GM23248 (cell line): ENCODE measurements around the gene ZC3H11A. TPM values are rescaled to one million over a fixed set of nuclear protein-coding genes. Genes with fewer than 3 reads are reported as not detected.
"Not testable (repeated sequence)": the region's sequence is repeated elsewhere in the genome, so short reads cannot be mapped to it uniquely, and the experiment has no call there.

Source experiments
- DNase-seq: peaks from one replicate; pipeline ENCODE4 v3.0.0-alpha.2; 2015
- H2AFZ ChIP-seq: fragments of 200-600 bp; sonication (generic); 2 replicates; pipeline ENCODE4 v1.6.1; 2016; ENCODE audit warnings: antibody characterized with exemption
- H3F3A ChIP-seq: fragments of 200-600 bp; sonication (generic); 2 replicates; pipeline ENCODE4 v1.6.1; 2016; ENCODE audit warnings: mild to moderate bottlenecking, antibody characterized with exemption, mixed run types; ENCODE audit not compliant: insufficient read depth
- H3K27ac ChIP-seq: fragments of 200-600 bp; sonication (generic); 2 replicates; pipeline ENCODE4 v1.5.1; 2016; ENCODE audit warnings: mild to moderate bottlenecking
- H3K27me3 ChIP-seq: fragments of 200-600 bp; sonication (generic); replicated peaks from 2 replicates; pipeline ENCODE4 v1.6.1; 2016; ENCODE audit warnings: mild to moderate bottlenecking; ENCODE audit not compliant: insufficient read depth
- H3K36me3 ChIP-seq: fragments of 200-600 bp; sonication (generic); 2 replicates; pipeline ENCODE4 v1.6.1; 2016; ENCODE audit warnings: low read depth, mild to moderate bottlenecking
- H3K4me1 ChIP-seq: fragments of 200-600 bp; sonication (generic); 2 replicates; pipeline ENCODE4 v1.6.1; 2016; ENCODE audit warnings: mild to moderate bottlenecking; ENCODE audit not compliant: insufficient read depth
- H3K4me2 ChIP-seq: fragments of 200-600 bp; sonication (generic); one replicate; pipeline ENCODE4 v1.6.1; 2016; ENCODE audit warnings: mild to moderate bottlenecking; ENCODE audit not compliant: unreplicated experiment
- H3K4me3 ChIP-seq: fragments of 200-600 bp; sonication (generic); 2 replicates; pipeline ENCODE4 v1.5.1; 2016; ENCODE audit warnings: mild to moderate bottlenecking
- H3K79me2 ChIP-seq: fragments of 200-600 bp; sonication (generic); 2 replicates; pipeline ENCODE4 v1.6.1; 2016; ENCODE audit warnings: mild to moderate bottlenecking; ENCODE audit not compliant: insufficient read depth
- H3K9ac ChIP-seq: fragments of 200-600 bp; sonication (generic); 2 replicates; pipeline ENCODE4 v1.6.1; 2016; ENCODE audit warnings: mild to moderate bottlenecking
- H3K9me2 ChIP-seq: fragments of 200-600 bp; sonication (generic); 2 replicates; pipeline ENCODE4 v1.6.1; 2016; ENCODE audit warnings: mixed run types, mild to moderate bottlenecking, moderate library complexity; ENCODE audit not compliant: insufficient read depth
- H3K9me3 ChIP-seq: fragments of 200-600 bp; sonication (generic); one replicate; pipeline ENCODE4 v1.6.1; 2017; ENCODE audit warnings: low read depth
- H4K20me1 ChIP-seq: fragments of 200-600 bp; sonication (generic); 2 replicates; pipeline ENCODE4 v1.6.0; 2016; ENCODE audit not compliant: insufficient read depth
- EZH2 ChIP-seq: fragments of 200-600 bp; sonication (generic); IDR thresholded peaks from 2 replicates; pipeline ENCODE4 v1.6.1; 2018; ENCODE audit warnings: antibody characterized with exemption, mild to moderate bottlenecking; ENCODE audit not compliant: insufficient read depth, poor library complexity, severe bottlenecking
- EZH2phosphoT487 ChIP-seq: fragments of 200-600 bp; sonication (generic); IDR thresholded peaks from 2 replicates; pipeline ENCODE4 v1.6.1; 2018; ENCODE audit warnings: antibody characterized with exemption, moderate library complexity, mild to moderate bottlenecking, low read depth; ENCODE audit not compliant: insufficient read depth
- WGBS, 2 experiments: methylation state at CpG; one replicate each; pipeline ENCODE4 v1.1.6; 2015 to 2017; ENCODE audit warnings: low lambda C conversion rate in 2 of 2, low coverage in 1 of 2; ENCODE audit errors: missing lambda C conversion rate in 2 of 2; 5-methylcytosine and 5-hydroxymethylcytosine counted together
- in situ Hi-C: fragments of 300-500 bp; cut with MboI; formaldehyde crosslinking; loops from 2 replicates; pipeline ENCODE4 v1.15.0; 2020
- polyA plus RNA-seq: library from polyadenylated mRNA; unstranded; fragments of >200 nt; fragmentation: Nextera tagmentation; extraction: Ambion mirVana; gene quantifications from 2 replicates; pipeline ENCODE4 v1.2.1, GENCODE V29; 2016
- total RNA-seq: library from RNA; depleted of rRNA; stranded (reverse); fragments of >200 nt; shearing (Covaris generic); gene quantifications from 2 replicates; pipeline ENCODE4 v1.2.3, GENCODE V29; 2014

ZC3H11A gene
- total and polyA plus RNA-seq, 2 experiments from 2014 or later = 35.9 to 81.6 TPM

DNA sequence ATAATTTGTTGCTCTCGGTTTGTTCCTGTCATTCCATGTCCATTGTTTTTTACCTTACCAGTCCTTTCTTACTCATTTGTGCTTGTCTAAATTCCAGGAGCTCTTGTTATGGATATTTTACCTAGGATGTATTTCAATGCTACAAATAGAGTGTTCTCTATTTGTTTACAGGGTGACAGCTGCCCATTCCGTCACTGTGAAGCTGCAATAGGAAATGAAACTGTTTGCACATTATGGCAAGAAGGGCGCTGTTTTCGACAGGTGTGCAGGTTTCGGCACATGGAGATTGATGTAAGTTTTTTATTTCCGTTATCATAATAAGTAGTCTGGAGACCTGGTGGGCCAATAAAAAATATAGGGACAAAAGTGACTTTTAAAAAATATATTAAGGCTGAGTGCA lies 23.0 kb downstream of the ZC3H11A start:
- Histone ChIP-seq H3K4me1 (no peaks in the 10 kb centered on the region), H3K9me2 (no peaks in the 10 kb centered on the region), H4K20me1 (peaks cover 7% of the 10 kb centered on the region), H3K36me3 (peaks cover 80% of the 10 kb centered on the region), H3K4me2 (no peak overlapping the region), H3K9me3 (no peaks in the 10 kb centered on the region), H3K9ac (no peak overlapping the region), H3F3A (peaks cover 5% of the 10 kb centered on the region; the same call in 1 of the 2 replicates), H3K27me3 (no peaks in the 10 kb centered on the region), H2AFZ (no peak overlapping the region), H3K4me3 (no peak overlapping the region), H3K79me2 (peaks cover 100% of the 10 kb centered on the region), H3K27ac (no peak overlapping the region)
- no peak for DNase-seq
- in situ Hi-C loops = no loop called here
- 95% methylated on average over 6 of the region's 6 CpGs for WGBS, 2 experiments
- TF ChIP-seq EZH2phosphoT487 (no peak), EZH2 (no peak)

DNA sequence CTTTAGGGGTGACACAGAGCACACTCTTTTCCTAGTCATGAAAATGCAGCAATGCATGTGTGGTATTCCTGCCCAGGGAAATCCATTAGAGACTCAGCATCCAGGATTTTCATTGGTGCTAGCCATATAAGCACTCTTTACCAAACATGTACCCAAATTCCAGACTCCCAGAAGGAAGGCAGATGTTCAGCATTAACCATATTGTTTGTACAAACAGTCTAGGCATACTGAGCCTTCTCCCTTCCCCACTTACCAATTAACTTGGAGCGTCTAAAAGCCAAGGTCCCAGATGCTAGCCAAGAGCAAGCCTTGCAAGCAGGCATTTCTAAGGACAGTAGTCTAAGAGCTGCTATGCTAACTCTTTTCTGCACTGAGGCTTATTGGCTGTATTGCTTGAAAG lies 27.9 kb downstream of the ZC3H11A start:
- in situ Hi-C loops = no loop called here
- Histone ChIP-seq H4K20me1 (no peaks in the 10 kb centered on the region; the same call in 1 of the 2 replicates), H3K27me3 (no peaks in the 10 kb centered on the region), H3K9me2 (no peaks in the 10 kb centered on the region), H3K4me1 (no peaks in the 10 kb centered on the region), H3K4me3 (no peak overlapping the region), H3F3A (peaks cover 20% of the 10 kb centered on the region), H3K4me2 (no peak overlapping the region), H3K9ac (no peak overlapping the region), H2AFZ (no peak overlapping the region), H3K9me3 (no peaks in the 10 kb centered on the region), H3K36me3 (peaks cover 77% of the 10 kb centered on the region), H3K27ac (no peak overlapping the region), H3K79me2 (peaks cover 100% of the 10 kb centered on the region)
- TF ChIP-seq EZH2 = no peak
- TF ChIP-seq EZH2phosphoT487 = no peak
- WGBS, 2 experiments = 30 to 38% methylated on average over 1 of the region's 1 CpG
- no peak for DNase-seq

DNA sequence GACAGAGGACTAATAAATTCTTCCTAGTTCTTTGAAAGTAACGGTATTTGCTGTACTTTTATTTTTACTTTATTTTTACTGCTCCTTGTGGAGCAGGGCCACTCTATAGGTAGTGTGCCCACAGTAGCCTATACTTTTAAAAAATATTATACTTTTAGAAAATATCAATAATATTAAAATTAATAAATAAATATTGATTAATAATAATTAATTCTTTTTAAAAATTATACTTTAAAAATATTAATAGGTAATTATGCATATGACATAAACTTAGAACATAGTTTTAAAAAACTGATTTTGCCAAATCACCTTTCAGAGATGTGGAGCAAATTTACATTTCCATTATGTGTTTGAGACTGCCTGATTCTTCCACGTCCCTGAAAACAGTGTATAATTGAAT lies 30.8 kb downstream of the ZC3H11A start:
- no peak overlapping the region for H2AFZ ChIP-seq
- H3K9me2 ChIP-seq = no peaks in the 10 kb centered on the region
- peaks cover 41% of the 10 kb centered on the region for H3F3A ChIP-seq
- in situ Hi-C loops = no loop called here
- H3K4me3 ChIP-seq = no peak overlapping the region
- no peak for TF ChIP-seq EZH2
- TF ChIP-seq EZH2phosphoT487 = no peak
- DNase-seq = no peak
- H3K27ac ChIP-seq = no peak overlapping the region
- H3K9ac ChIP-seq = no peak overlapping the region
- H3K79me2 ChIP-seq = peaks cover 97% of the 10 kb centered on the region
- H3K27me3 ChIP-seq = no peaks in the 10 kb centered on the region
- WGBS, 2 experiments = 66 to 75% methylated on average over 2 of the region's 2 CpGs
- H3K4me1 ChIP-seq = peaks cover 14% of the 10 kb centered on the region
- peaks cover 76% of the 10 kb centered on the region for H3K36me3 ChIP-seq
- H4K20me1 ChIP-seq = no peaks in the 10 kb centered on the region; the same call in 1 of the 2 replicates
- no peak overlapping the region for H3K4me2 ChIP-seq
- no peaks in the 10 kb centered on the region for H3K9me3 ChIP-seq

DNA sequence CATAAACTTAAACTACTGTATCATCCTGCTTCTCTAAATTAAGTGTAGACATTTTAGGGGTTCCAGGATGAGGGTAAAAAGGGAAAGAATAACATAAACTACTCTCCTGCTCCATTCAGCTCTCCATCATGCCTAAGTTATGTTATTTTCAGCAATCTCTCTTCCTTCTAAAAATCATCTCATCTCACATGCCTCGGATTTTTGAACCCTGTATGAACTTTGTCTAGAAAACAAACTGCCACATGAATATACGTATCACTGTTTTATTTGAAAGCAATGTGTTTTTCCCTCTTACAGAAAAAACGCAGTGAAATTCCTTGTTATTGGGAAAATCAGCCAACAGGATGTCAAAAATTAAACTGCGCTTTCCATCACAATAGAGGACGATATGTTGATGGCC lies 32.6 kb downstream of the ZC3H11A start:
- H3K4me1 ChIP-seq = peaks cover 14% of the 10 kb centered on the region
- peaks cover 94% of the 10 kb centered on the region for H3K79me2 ChIP-seq
- no peak overlapping the region for H3K27ac ChIP-seq
- H3K36me3 ChIP-seq = peaks cover 76% of the 10 kb centered on the region
- H3K4me3 ChIP-seq = no peak overlapping the region
- 97 to 98% methylated on average over 5 of the region's 5 CpGs for WGBS, 2 experiments
- H3F3A ChIP-seq = peaks cover 38% of the 10 kb centered on the region
- no peak for TF ChIP-seq EZH2
- no peak for TF ChIP-seq EZH2phosphoT487
- no peak overlapping the region for H3K4me2 ChIP-seq
- H3K9me3 ChIP-seq = no peaks in the 10 kb centered on the region
- no peaks in the 10 kb centered on the region for H3K9me2 ChIP-seq
- no peaks in the 10 kb centered on the region for H3K27me3 ChIP-seq
- no peak overlapping the region for H3K9ac ChIP-seq
- no peaks in the 10 kb centered on the region; the same call in 1 of the 2 replicates for H4K20me1 ChIP-seq
- no peak overlapping the region for H2AFZ ChIP-seq
- in situ Hi-C loops = no loop called here
- no peak for DNase-seq

DNA sequence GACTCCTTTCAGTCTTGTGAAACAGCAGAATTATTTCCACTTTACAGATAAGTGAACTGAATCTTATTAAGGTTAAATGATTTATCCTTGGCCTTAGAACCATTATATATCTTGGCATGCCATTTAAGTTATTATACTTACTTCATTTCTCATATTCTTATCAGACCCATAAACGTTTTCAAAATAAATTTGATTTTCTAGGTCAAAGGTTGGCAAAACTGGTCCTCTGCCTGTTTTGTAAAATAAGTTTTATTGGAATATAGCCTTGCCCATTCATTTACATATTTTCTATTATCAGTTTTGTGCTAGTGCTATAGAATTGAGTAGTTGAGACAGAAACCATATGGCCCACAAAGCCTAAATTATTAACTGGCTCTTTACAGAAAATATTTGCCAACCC lies 33.1 kb downstream of the ZC3H11A start:
- peaks cover 90% of the 10 kb centered on the region for H3K79me2 ChIP-seq
- H3K27ac ChIP-seq = peak overlapping the region; percentile 59
- no peak overlapping the region for H2AFZ ChIP-seq
- H3K36me3 ChIP-seq = peaks cover 72% of the 10 kb centered on the region
- H4K20me1 ChIP-seq = no peaks in the 10 kb centered on the region; the same call in 1 of the 2 replicates
- no peak for DNase-seq
- H3K9ac ChIP-seq = 0 out of 2 replicates have a peak overlapping the region, but pooled peaks have one; percentile 25
- TF ChIP-seq EZH2phosphoT487 (no peak), EZH2 (no peak)
- H3F3A ChIP-seq = peaks cover 38% of the 10 kb centered on the region
- WGBS, 2 experiments = 91 to 92% methylated on average over 1 of the region's 1 CpG
- H3K9me2 ChIP-seq = no peaks in the 10 kb centered on the region
- H3K9me3 ChIP-seq = no peaks in the 10 kb centered on the region
- H3K4me3 ChIP-seq = no peak overlapping the region
- no peaks in the 10 kb centered on the region for H3K27me3 ChIP-seq
- in situ Hi-C loops = no loop called here
- H3K4me1 ChIP-seq = peaks cover 14% of the 10 kb centered on the region
- no peak overlapping the region for H3K4me2 ChIP-seq

DNA sequence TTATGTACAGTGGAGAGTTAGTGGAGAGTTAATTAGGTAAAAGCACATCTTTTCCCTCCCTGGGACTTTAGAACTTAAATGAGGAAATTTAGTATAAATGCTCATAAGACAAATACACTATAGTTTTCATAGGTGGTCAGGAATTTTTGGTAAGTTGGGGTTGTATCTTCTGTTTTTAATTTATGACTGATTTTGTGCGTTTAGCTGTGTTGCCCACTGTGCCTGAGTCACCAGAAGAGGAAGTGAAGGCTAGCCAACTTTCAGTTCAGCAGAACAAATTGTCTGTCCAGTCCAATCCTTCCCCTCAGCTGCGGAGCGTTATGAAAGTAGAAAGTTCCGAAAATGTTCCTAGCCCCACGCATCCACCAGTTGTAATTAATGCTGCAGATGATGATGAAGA lies 33.8 kb downstream of the ZC3H11A start:
- peaks cover 90% of the 10 kb centered on the region for H3K79me2 ChIP-seq
- peaks cover 73% of the 10 kb centered on the region for H3K36me3 ChIP-seq
- peak overlapping the region; percentile 22; the same call in 1 of the 2 replicates for H3K4me3 ChIP-seq
- H2AFZ ChIP-seq, H3K9me2 ChIP-seq, H3K27me3 ChIP-seq, in situ Hi-C loops, H3K9me3 ChIP-seq, H4K20me1 ChIP-seq: not testable (repeated sequence)
- H3F3A ChIP-seq = peaks cover 37% of the 10 kb centered on the region
- H3K4me2 ChIP-seq = peak overlapping the region; percentile 49
- peak overlapping the region; percentile 59 for H3K27ac ChIP-seq
- peak overlapping the region; percentile 25 for H3K9ac ChIP-seq
- 15 to 17% methylated on average over 5 of the region's 5 CpGs for WGBS, 2 experiments
- DNase-seq = peak; percentile 55
- peaks cover 14% of the 10 kb centered on the region for H3K4me1 ChIP-seq
